ENCODE data around the gene GGTLC2.

The GGTLC2 gene

DNA sequence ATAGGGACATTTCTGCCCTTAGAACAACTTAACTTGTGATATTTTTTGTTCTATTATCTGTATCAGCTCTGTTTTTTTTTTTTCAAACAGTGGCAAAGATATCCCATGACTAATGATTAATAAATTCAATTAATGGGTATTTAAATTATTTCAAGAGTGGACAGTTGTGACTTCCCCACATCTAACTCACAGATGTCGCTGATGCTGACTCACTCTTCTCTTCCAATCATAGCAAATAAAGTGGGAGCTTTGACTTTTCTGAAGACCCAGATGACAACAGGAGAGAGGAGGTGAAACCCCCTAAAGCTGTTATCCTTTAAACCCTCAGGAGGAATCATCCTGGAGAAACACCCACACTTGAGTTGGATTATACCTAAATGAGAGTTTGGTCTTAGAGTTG is 27.1 kb downstream of the GGTLC2 start:
- H3K9ac ChIP-seq (ENCODE audit: low read length) = no peak overlapping the region
- no peaks in the 10 kb centered on the region for H4K20me1 ChIP-seq (ENCODE audit: low read depth, low read length)
- H2AFZ ChIP-seq (ENCODE audit: low read depth, low read length, severe bottlenecking) = no peak overlapping the region
- H3F3A ChIP-seq (ENCODE audit: insufficient read depth) = no peaks in the 10 kb centered on the region
- no peaks in the 10 kb centered on the region for H3K9me2 ChIP-seq (replicated peaks; ENCODE audit: insufficient read depth, low read length)
- H3K27me3 ChIP-seq (ENCODE audit: low read length) = no peaks in the 10 kb centered on the region
- no peak overlapping the region for H3K4me2 ChIP-seq (ENCODE audit: low read depth, low read length, poor library complexity, severe bottlenecking)
- H3K79me2 ChIP-seq (ENCODE audit: insufficient read depth, low read length) = no peaks in the 10 kb centered on the region
- no peaks in the 10 kb centered on the region for H3K9me3 ChIP-seq (ENCODE audit: insufficient read depth, low read length)
- no peak overlapping the region for H3K27ac ChIP-seq (ENCODE audit: low read depth, low read length)
- no peak for TF ChIP-seq CTCF (IDR thresholded peaks at IDR 0.05; ENCODE audit: insufficient read depth, low read length, poor library complexity, severe bottlenecking)
- TF ChIP-seq EZH2phosphoT487 (conservative IDR thresholded peaks at IDR 0.05; ENCODE audit: low read length) = no peak
- H3K36me3 ChIP-seq (ENCODE audit: low read length) = no peaks in the 10 kb centered on the region
- H3K4me3 ChIP-seq (ENCODE audit: insufficient read depth, low read length, poor library complexity, severe bottlenecking) = no peak overlapping the region

- H3K27me3 ChIP-seq (ENCODE audit: low read length) = no peaks in the 10 kb centered on the region
Observed at GRCh38 chr22:22673099-22673498, 28.7 kb downstream of the GGTLC2 start.

GRCh38 chr22:22673628-22674027 is 29.2 kb downstream of the GGTLC2 start:
- no peak overlapping the region for H3K4me2 ChIP-seq (ENCODE audit: low read depth, low read length, poor library complexity, severe bottlenecking)
- no peak overlapping the region for H3K27ac ChIP-seq (ENCODE audit: low read depth, low read length)
- H3K27me3 ChIP-seq (ENCODE audit: low read length) = no peaks in the 10 kb centered on the region
- no peaks in the 10 kb centered on the region for H3K9me3 ChIP-seq (ENCODE audit: insufficient read depth, low read length)
- H3K9me2 ChIP-seq (replicated peaks; ENCODE audit: insufficient read depth, low read length) = no peaks in the 10 kb centered on the region
- H3K36me3 ChIP-seq (ENCODE audit: low read length) = no peaks in the 10 kb centered on the region
- H3K79me2 ChIP-seq (ENCODE audit: insufficient read depth, low read length) = no peaks in the 10 kb centered on the region
- H3K9ac ChIP-seq (ENCODE audit: low read length) = no peak overlapping the region
- no peak for TF ChIP-seq EZH2phosphoT487 (conservative IDR thresholded peaks at IDR 0.05; ENCODE audit: low read length)
- no peak for TF ChIP-seq CTCF (IDR thresholded peaks at IDR 0.05; ENCODE audit: insufficient read depth, low read length, poor library complexity, severe bottlenecking)
- no peak overlapping the region for H3K4me3 ChIP-seq (ENCODE audit: insufficient read depth, low read length, poor library complexity, severe bottlenecking)
- no peaks in the 10 kb centered on the region for H4K20me1 ChIP-seq (ENCODE audit: low read depth, low read length)
- H3F3A ChIP-seq (ENCODE audit: insufficient read depth) = no peaks in the 10 kb centered on the region
- no peak overlapping the region for H2AFZ ChIP-seq (ENCODE audit: low read depth, low read length, severe bottlenecking)

More at GRCh38 chr22:22673099-22673498, 28.7 kb downstream of the GGTLC2 start:
- Histone ChIP-seq H2AFZ (ENCODE audit: low read depth, low read length, severe bottlenecking) (no peak overlapping the region), H4K20me1 (ENCODE audit: low read depth, low read length) (no peaks in the 10 kb centered on the region), H3K9ac (ENCODE audit: low read length) (no peak overlapping the region), H3K4me3 (ENCODE audit: insufficient read depth, low read length, poor library complexity, severe bottlenecking) (no peak overlapping the region), H3K27ac (ENCODE audit: low read depth, low read length) (no peak overlapping the region), H3K9me3 (ENCODE audit: insufficient read depth, low read length) (no peaks in the 10 kb centered on the region), H3F3A (ENCODE audit: insufficient read depth) (no peaks in the 10 kb centered on the region), H3K4me2 (ENCODE audit: low read depth, low read length, poor library complexity, severe bottlenecking) (no peak overlapping the region), H3K9me2 (replicated peaks; ENCODE audit: insufficient read depth, low read length) (no peaks in the 10 kb centered on the region), H3K79me2 (ENCODE audit: insufficient read depth, low read length) (no peaks in the 10 kb centered on the region), H3K36me3 (ENCODE audit: low read length) (no peaks in the 10 kb centered on the region)
- TF ChIP-seq CTCF (IDR thresholded peaks at IDR 0.05; ENCODE audit: insufficient read depth, low read length, poor library complexity, severe bottlenecking) (no peak), EZH2phosphoT487 (conservative IDR thresholded peaks at IDR 0.05; ENCODE audit: low read length) (no peak)

All from SU-DHL-6 (cell line).